Psoas muscle (tissue), 8 donors: ENCODE data around the gene IFIT5. TPM values are rescaled to one million over a fixed set of nuclear protein-coding genes. Genes with fewer than 3 reads are reported as not detected.

Experiments
- ATAC-seq, 4 donors: fragments of 200-7000 bp; cut with Tn5 transposase; one replicate each; pipeline ENCODE4 v1.9.1; 2020; ENCODE audit warnings: moderate library complexity in 3 of 4, mild to moderate bottlenecking in 2 of 4
- DNase-seq, 2 donors: peaks; one replicate each; pipeline ENCODE4 v3.0.0-alpha.2; 2020
- H3K27ac ChIP-seq: fragments of 200-600 bp; one replicate; pipeline ENCODE4 v1.8.0; 2022
- H3K27me3 ChIP-seq, 3 donors: fragments of 200-600 bp in 1 of 3; one replicate each; pipeline versions ENCODE4 v1.6.1 to v1.8.0; 2013 to 2022; ENCODE audit warnings: low read length in 2 of 3, mild to moderate bottlenecking in 2 of 3, moderate library complexity in 1 of 3; ENCODE audit not compliant: insufficient read depth in 3 of 3
- H3K36me3 ChIP-seq, 2 donors: fragments of 200-600 bp in 1 of 2; one replicate each; pipeline versions ENCODE4 v1.6.1 to v1.8.0; 2013 to 2022; ENCODE audit warnings: low read depth in 1 of 2, mild to moderate bottlenecking in 1 of 2, moderate library complexity in 1 of 2; ENCODE audit not compliant: insufficient read depth in 1 of 2
- H3K4me1 ChIP-seq: fragments of 200-600 bp; one replicate; pipeline ENCODE4 v1.8.0; 2022
- H3K4me3 ChIP-seq: fragments of 200-600 bp; one replicate; pipeline ENCODE4 v1.8.0; 2022; ENCODE audit warnings: mild to moderate bottlenecking
- H3K9me3 ChIP-seq: fragments of 200-600 bp; one replicate; pipeline ENCODE4 v1.8.0; 2022
- CTCF ChIP-seq: fragments of 200-600 bp; IDR thresholded peaks from one replicate; pipeline ENCODE4 v1.8.0; 2022; ENCODE audit warnings: antibody characterized with exemption
- WGBS, 3 donors: extraction: QIAGEN DNeasy Blood & Tissue Kit; methylation state at CpG; one replicate each; pipeline versions ENCODE4 v1.1.6 to v1.1.7; 2013; 5-methylcytosine and 5-hydroxymethylcytosine counted together
- intact Hi-C, 2 donors: fragments of 100-400 bp; cut with DNase I; formaldehyde crosslinking; loops; one replicate each; pipeline versions ENCODE4 v1.11.0 to v1.14.2; 2022
- polyA plus RNA-seq, 3 donors: library from polyadenylated mRNA; stranded (reverse); fragments of 200-250 nt; gene quantifications; one replicate each; pipeline ENCODE4 v1.2.3, GENCODE V29; 2013
- total RNA-seq, 4 donors: library from RNA; stranded (reverse); fragmentation: NEBNext Ultra II Directional in 2 of 4; extraction: Animal tissue kit (Norgen Biotek cat#: 25700) in 2 of 4; gene quantifications; one replicate each; pipeline versions ENCODE4 v1.2.1 to v1.2.4, GENCODE V29; 2021 to 2023
- donor health status: healthy with polysubstance abuse.
- donor health status: DM: no; HTN: no; CAD: no; lungs with moderate emphysema.
- donor health status: Bipolar disorder and iron deficiency.
- donor health status: healthy.
- donor health status: DM: yes; HTN: yes; CAD: no.
- donor health status: DM: no; HTN: no; CAD: no.
- donor health status: DM: no; HTN: no; CAD: no.
- donor health status: DM: yes; HTN: yes; CAD: no.

IFIT5 gene
- total and polyA plus RNA-seq, 7 donors: 2.0 to 6.9 (median 3.0) TPM

- intact Hi-C loops: loop anchor here in 1 of 2 donors (10.0 kb wide), 1 partner anchor 284 kb away; the partner anchor contains the start of gene KIF20B
- Histone ChIP-seq H3K27me3 (no peaks in the 10 kb centered on the region), H3K27ac (no peak overlapping the region), H3K4me1 (no peaks in the 10 kb centered on the region), H3K36me3 (peaks cover 0 to 15% of the 10 kb centered on the region in 2 donors), H3K4me3 (no peak overlapping the region), H3K9me3 (no peaks in the 10 kb centered on the region)
- ATAC-seq: no peak
- DNase-seq: no peak
- no peak for TF ChIP-seq CTCF
- 85 to 96% (median 93%) methylated on average over 2 of the region's 2 CpGs for WGBS, 3 donors
These were observed 6.7 kb downstream of the IFIT5 start for GRCh38 chr10:89421018-89421476.

- H3K4me1 ChIP-seq: peaks cover 23% of the 10 kb centered on the region
- no peak for DNase-seq
- no peak overlapping the region for H3K4me3 ChIP-seq
- TF ChIP-seq CTCF: no peak
- H3K27me3 ChIP-seq: no peaks in the 10 kb centered on the region
- 85 to 88% (median 86%) methylated on average over 5 of the region's 5 CpGs for WGBS, 3 donors
- ATAC-seq: no peak
- intact Hi-C loops: loop anchor here (1.0 to 10.0 kb wide), 2 partner anchors 139 to 280 kb away; partner anchors contain the start of gene KIF20B (in 1 of the 2)
- H3K36me3 ChIP-seq: no peaks in the 10 kb centered on the region
- H3K27ac ChIP-seq: no peak overlapping the region
- H3K9me3 ChIP-seq: no peaks in the 10 kb centered on the region
These were observed 10.6 kb downstream of the IFIT5 start for GRCh38 chr10:89425000-89425399.

DNA sequence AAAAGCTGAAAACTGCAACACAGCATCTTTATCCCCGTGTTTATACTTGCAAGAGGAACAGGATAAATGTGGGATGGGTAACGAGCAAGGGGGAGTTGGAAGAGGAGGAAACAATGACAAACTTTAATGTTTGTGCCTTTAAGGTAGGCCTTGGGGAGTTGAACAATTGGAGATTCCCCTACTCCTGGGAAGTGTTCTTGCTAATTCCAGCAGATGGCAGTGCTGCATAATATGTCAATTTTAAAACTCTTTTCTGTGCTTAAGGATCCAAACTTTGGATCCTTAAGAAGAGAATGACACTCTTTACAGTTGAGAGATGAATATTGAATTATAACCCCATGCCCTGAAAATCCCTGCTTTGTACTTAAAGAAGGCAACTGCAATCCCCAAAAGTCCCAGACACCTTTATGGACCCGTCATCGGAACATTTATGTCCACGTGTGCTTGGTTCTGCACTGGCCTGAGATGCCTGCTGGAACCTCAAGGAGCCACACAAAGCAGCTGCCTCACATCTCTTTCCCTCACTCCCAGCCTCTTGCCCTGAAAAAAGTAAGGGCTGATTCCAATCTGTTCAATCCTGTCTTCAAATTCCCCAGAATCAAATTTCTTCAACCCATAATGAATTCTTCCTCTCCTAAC is 12.0 kb downstream of the IFIT5 start:
- Histone ChIP-seq H3K27me3 (no peaks in the 10 kb centered on the region), H3K27ac (no peak overlapping the region), H3K36me3 (no peaks in the 10 kb centered on the region), H3K4me3 (no peak overlapping the region), H3K9me3 (no peaks in the 10 kb centered on the region), H3K4me1 (peaks cover 23% of the 10 kb centered on the region)
- intact Hi-C loops: loop anchor here in 1 of 2 donors (2.0 to 10.0 kb wide), 2 partner anchors 140 to 278 kb away; partner anchors contain the start of gene KIF20B
- TF ChIP-seq CTCF: peak; percentile 87
- peak; percentile 71 to 87 (median 78) for ATAC-seq
- 53 to 55% (median 53%) methylated on average over 5 of the region's 5 CpGs for WGBS, 3 donors
- DNase-seq: no peak

- DNase-seq (no peak), ATAC-seq (peak in 3 of 4 donors; percentile 57 to 67 (median 60))
- intact Hi-C loops: loop anchor here in 1 of 2 donors (2.0 to 10.0 kb wide), 2 partner anchors 139 to 277 kb away; partner anchors contain the start of gene KIF20B
- no peak for TF ChIP-seq CTCF
- Histone ChIP-seq H3K27ac (no peak overlapping the region), H3K36me3 (no peaks in the 10 kb centered on the region), H3K4me3 (no peak overlapping the region), H3K27me3 (no peaks in the 10 kb centered on the region), H3K9me3 (no peaks in the 10 kb centered on the region), H3K4me1 (peaks cover 28% of the 10 kb centered on the region)
- 86 to 87% (median 86%) methylated on average over 4 of the region's 4 CpGs for WGBS, 3 donors
These were observed 13.3 kb downstream of the IFIT5 start for GRCh38 chr10:89427629-89428028.
